DOHH2 (cell line): ENCODE results near the gene SPTLC2.

Experiments
- H3F3A ChIP-seq: fragments of 200-600 bp; sonication (generic), shearing (Covaris generic); 2 replicates; pipeline ENCODE4 v1.6.0; 2016; ENCODE audit warnings: antibody characterized with exemption, mild to moderate bottlenecking; ENCODE audit not compliant: control insufficient read depth, insufficient read depth
- H3K27ac ChIP-seq: fragments of 200-600 bp; sonication (generic); 2 replicates; pipeline ENCODE4 v1.5.1; 2014; ENCODE audit warnings: low read depth, mild to moderate bottlenecking, low read length, moderate library complexity
- H3K27me3 ChIP-seq: fragments of 200-600 bp; sonication (generic); 2 replicates; pipeline ENCODE4 v1.6.1; 2014; ENCODE audit warnings: mild to moderate bottlenecking, low read length, mixed read lengths; ENCODE audit not compliant: control insufficient read depth
- H3K36me3 ChIP-seq: fragments of 200-600 bp; sonication (generic); 2 replicates; pipeline ENCODE4 v1.6.1; 2014; ENCODE audit warnings: mild to moderate bottlenecking, low read length, moderate library complexity, mixed read lengths; ENCODE audit not compliant: control insufficient read depth
- H3K4me1 ChIP-seq: fragments of 200-600 bp; sonication (generic); 2 replicates; pipeline ENCODE4 v1.6.1; 2014; ENCODE audit warnings: mild to moderate bottlenecking, low read length, mixed read lengths; ENCODE audit not compliant: control insufficient read depth
- H3K4me2 ChIP-seq: fragments of 200-600 bp; sonication (generic); 2 replicates; pipeline ENCODE4 v1.6.0; 2014; ENCODE audit warnings: mild to moderate bottlenecking, low read length, moderate library complexity
- H3K4me3 ChIP-seq: fragments of 200-600 bp; sonication (generic); 2 replicates; pipeline ENCODE4 v1.5.1; 2014; ENCODE audit warnings: mild to moderate bottlenecking, low read length, mixed read lengths
- H3K79me2 ChIP-seq: fragments of 200-600 bp; sonication (generic); 2 replicates; pipeline ENCODE4 v1.6.1; 2014; ENCODE audit warnings: mild to moderate bottlenecking, low read length, mixed read lengths; ENCODE audit not compliant: control insufficient read depth
- H3K9me2 ChIP-seq: fragments of 200-600 bp; sonication (generic); replicated peaks from 2 replicates; pipeline ENCODE4 v1.6.1; 2014; ENCODE audit warnings: mild to moderate bottlenecking, low read length, mixed read lengths; ENCODE audit not compliant: control insufficient read depth
- H3K9me3 ChIP-seq: fragments of 200-600 bp; sonication (generic); 2 replicates; pipeline ENCODE4 v1.6.1; 2014; ENCODE audit warnings: antibody characterized with exemption, low read length, mixed read lengths; ENCODE audit not compliant: control insufficient read depth, insufficient read depth
- H4K20me1 ChIP-seq: fragments of 200-600 bp; sonication (generic); 2 replicates; pipeline ENCODE4 v1.6.0; 2014; ENCODE audit warnings: low read depth, mild to moderate bottlenecking, antibody characterized with exemption, low read length, moderate library complexity; ENCODE audit not compliant: control insufficient read depth, insufficient read depth
- EZH2phosphoT487 ChIP-seq: fragments of 200-600 bp; sonication (generic); IDR thresholded peaks from 2 replicates; pipeline ENCODE4 v1.6.1; 2017; ENCODE audit warnings: borderline replicate concordance, mild to moderate bottlenecking, antibody characterized with exemption, low read length, moderate library complexity, mixed read lengths
- TF ChIP-seq, protein P1 (sequence below): fragments of 200-600 bp; sonication (generic); IDR thresholded peaks from one replicate; pipeline ENCODE4 v1.5.1; 2014; ENCODE audit warnings: antibody characterized with exemption, mild to moderate bottlenecking, low read depth, low read length; ENCODE audit not compliant: poor library complexity, severe bottlenecking

The SPTLC2 gene

DNA sequence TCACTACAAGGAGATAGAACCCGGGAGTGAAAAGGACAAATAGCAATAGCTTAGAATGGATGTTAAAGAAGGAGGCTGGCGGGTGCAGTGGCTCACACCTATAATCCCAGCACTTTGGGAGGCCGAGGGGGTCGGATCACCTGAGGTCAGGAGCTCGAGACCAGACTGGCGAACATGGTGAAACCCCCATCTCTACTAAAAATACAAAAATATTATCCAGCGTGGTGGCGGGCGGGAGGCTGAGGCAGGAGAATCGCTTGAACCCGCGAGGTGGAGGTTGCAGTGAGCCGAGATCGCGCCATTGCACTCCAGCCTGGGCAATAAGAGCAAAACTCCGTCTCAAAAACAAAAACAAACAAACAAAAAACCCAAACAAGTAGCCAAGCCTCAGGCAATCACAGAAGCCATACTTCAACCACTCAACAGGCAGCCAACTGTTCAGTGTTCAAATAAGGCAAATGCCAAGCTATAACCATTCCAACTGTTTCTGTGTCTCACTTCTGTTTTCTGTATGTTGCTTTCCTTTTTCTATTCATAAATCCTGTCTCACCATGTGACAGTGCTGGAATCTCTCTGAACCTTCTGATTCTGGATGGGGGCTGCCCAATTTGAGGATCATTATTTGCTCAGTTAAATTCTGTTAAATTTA is 3.9 kb upstream of the SPTLC2 start:
- Histone ChIP-seq H3F3A (no peaks in the 10 kb centered on the region), H3K9me2 (no peaks in the 10 kb centered on the region)

DNA sequence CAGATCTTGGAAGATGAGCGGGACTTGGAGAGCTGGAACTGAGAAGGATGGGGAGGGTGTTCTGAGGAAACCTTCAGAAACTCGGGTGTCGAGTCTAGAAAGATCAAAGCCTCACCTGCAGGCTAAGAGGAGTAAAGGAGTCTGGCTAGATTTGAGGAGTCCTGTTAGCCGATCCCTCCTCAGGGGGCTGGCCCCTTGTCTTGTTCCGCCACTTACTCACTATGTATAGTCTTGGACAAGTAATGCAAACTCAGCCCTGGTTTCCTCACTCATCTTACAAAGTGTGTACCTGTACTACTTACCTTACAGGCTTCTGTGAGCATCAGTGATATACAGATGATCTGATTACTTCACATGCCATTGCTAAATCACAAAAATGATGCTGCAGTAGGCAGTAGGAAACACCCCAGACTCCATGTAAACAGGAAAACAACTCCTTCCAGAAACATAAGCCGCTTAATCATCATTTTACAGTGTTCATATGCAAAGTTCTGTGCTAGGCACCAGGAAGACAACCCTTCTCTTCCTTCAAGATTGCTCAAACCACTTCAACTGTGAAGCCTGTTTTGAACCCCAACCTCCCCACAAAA is 2.0 kb upstream of the SPTLC2 start:
- Histone ChIP-seq H3K9me3 (no peaks in the 10 kb centered on the region), H3K27me3 (no peaks in the 10 kb centered on the region), H3K27ac (no peak overlapping the region), H3K79me2 (peaks cover 30% of the 10 kb centered on the region), H4K20me1 (no peaks in the 10 kb centered on the region), H3K9me2 (no peaks in the 10 kb centered on the region), H3K4me3 (no peak overlapping the region), H3K4me1 (peaks cover 27% of the 10 kb centered on the region), H3K36me3 (peaks cover 10% of the 10 kb centered on the region; the same call in 1 of the 2 replicates), H3F3A (no peaks in the 10 kb centered on the region), H3K4me2 (no peak overlapping the region)
- no peak for TF ChIP-seq EZH2phosphoT487
- TF ChIP-seq, protein P1, sequence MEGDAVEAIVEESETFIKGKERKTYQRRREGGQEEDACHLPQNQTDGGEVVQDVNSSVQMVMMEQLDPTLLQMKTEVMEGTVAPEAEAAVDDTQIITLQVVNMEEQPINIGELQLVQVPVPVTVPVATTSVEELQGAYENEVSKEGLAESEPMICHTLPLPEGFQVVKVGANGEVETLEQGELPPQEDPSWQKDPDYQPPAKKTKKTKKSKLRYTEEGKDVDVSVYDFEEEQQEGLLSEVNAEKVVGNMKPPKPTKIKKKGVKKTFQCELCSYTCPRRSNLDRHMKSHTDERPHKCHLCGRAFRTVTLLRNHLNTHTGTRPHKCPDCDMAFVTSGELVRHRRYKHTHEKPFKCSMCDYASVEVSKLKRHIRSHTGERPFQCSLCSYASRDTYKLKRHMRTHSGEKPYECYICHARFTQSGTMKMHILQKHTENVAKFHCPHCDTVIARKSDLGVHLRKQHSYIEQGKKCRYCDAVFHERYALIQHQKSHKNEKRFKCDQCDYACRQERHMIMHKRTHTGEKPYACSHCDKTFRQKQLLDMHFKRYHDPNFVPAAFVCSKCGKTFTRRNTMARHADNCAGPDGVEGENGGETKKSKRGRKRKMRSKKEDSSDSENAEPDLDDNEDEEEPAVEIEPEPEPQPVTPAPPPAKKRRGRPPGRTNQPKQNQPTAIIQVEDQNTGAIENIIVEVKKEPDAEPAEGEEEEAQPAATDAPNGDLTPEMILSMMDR: no peak

More for the DNA sequence above, 3.9 kb upstream of the SPTLC2 start:
- peaks cover 3% of the 10 kb centered on the region; the same call in 1 of the 2 replicates for H3K36me3 ChIP-seq
- H3K4me1 ChIP-seq: peaks cover 11% of the 10 kb centered on the region
- H3K79me2 ChIP-seq: peaks cover 11% of the 10 kb centered on the region
- H3K27me3 ChIP-seq: no peaks in the 10 kb centered on the region
- H4K20me1 ChIP-seq: no peaks in the 10 kb centered on the region
- H3K27ac ChIP-seq: no peak overlapping the region
- no peak overlapping the region for H3K4me2 ChIP-seq
- no peaks in the 10 kb centered on the region for H3K9me3 ChIP-seq
- H3K4me3 ChIP-seq: no peak overlapping the region
- no peak for TF ChIP-seq EZH2phosphoT487
- TF ChIP-seq, protein P1: no peak

DNA sequence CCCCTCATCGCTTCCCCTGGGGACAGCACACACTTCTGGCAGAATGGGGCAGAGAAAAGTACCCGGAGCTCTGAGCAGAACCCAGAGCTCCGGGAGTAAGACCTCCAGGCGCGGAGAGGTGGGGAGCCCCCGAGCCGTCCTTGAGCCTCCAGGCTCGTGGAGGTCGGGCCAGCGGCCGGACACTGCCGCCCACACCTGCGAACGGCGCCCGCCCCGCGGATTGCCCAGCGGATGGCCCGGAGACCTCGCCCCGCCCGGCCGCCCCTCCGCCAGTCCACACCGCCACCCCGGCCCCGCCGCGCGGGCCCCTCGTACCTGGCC is 344 bp downstream of the SPTLC2 start:
- Histone ChIP-seq H3K9me3 (no peaks in the 10 kb centered on the region), H3K4me2 (peak overlapping the region; percentile 75), H3K27me3 (no peaks in the 10 kb centered on the region), H3F3A (no peaks in the 10 kb centered on the region), H3K36me3 (peaks cover 13% of the 10 kb centered on the region; the same call in 1 of the 2 replicates), H3K4me1 (peaks cover 42% of the 10 kb centered on the region), H3K4me3 (peak overlapping the region; percentile 86), H4K20me1 (no peaks in the 10 kb centered on the region), H3K9me2 (no peaks in the 10 kb centered on the region), H3K79me2 (peaks cover 54% of the 10 kb centered on the region), H3K27ac (peak overlapping the region; percentile 6)
- TF ChIP-seq EZH2phosphoT487: no peak
- TF ChIP-seq, protein P1: no peak
